WERI-Rb-1 (cell line): ENCODE results near the gene HYAL1.

ENCODE experiments used
- DNase-seq: peaks from one replicate; pipeline ENCODE4 v3.0.0-alpha.2; 2020
- H3K27ac ChIP-seq: fragments of 250-450 bp; sonication (Bioruptor Pico); 2 replicates; pipeline ENCODE4 v1.5.1; 2020; ENCODE audit warnings: mild to moderate bottlenecking, moderate library complexity
- H3K27me3 ChIP-seq: fragments of 250-450 bp; sonication (Bioruptor Pico); 2 replicates; pipeline ENCODE4 v1.5.1; 2021; ENCODE audit warnings: mild to moderate bottlenecking, low read depth, moderate library complexity; ENCODE audit not compliant: insufficient read depth, severe bottlenecking
- H3K36me3 ChIP-seq: fragments of 250-450 bp; sonication (Bioruptor Pico); 2 replicates; pipeline ENCODE4 v1.5.1; 2020; ENCODE audit warnings: mild to moderate bottlenecking, moderate library complexity
- H3K4me3 ChIP-seq: 2 replicates; pipeline ENCODE4 v1.5.1; 2011; ENCODE audit warnings: low read depth, mild to moderate bottlenecking, control low read depth, low read length
- H3K9me3 ChIP-seq: fragments of 250-450 bp; sonication (Bioruptor Pico); 2 replicates; pipeline ENCODE4 v1.5.1; 2021; ENCODE audit warnings: mild to moderate bottlenecking, moderate library complexity; ENCODE audit not compliant: severe bottlenecking
- CTCF ChIP-seq: IDR thresholded peaks from 2 replicates; pipeline ENCODE4 v1.5.1; 2011; ENCODE audit warnings: low read depth, mild to moderate bottlenecking, control low read depth, inconsistent platforms, low read length

Gene HYAL1

GRCh38 chr3:50267280-50267913 lies 36.0 kb downstream of the HYAL1 start:
- no peaks in the 10 kb centered on the region for H3K27me3 ChIP-seq
- peak; percentile 63 for DNase-seq
- peak overlapping the region; percentile 26 for H3K4me3 ChIP-seq
- no peaks in the 10 kb centered on the region; the same call in 1 of the 2 replicates for H3K36me3 ChIP-seq
- H3K27ac ChIP-seq, result peak overlapping the region; percentile 42
- TF ChIP-seq CTCF, result no peak
- no peaks in the 10 kb centered on the region for H3K9me3 ChIP-seq

DNA sequence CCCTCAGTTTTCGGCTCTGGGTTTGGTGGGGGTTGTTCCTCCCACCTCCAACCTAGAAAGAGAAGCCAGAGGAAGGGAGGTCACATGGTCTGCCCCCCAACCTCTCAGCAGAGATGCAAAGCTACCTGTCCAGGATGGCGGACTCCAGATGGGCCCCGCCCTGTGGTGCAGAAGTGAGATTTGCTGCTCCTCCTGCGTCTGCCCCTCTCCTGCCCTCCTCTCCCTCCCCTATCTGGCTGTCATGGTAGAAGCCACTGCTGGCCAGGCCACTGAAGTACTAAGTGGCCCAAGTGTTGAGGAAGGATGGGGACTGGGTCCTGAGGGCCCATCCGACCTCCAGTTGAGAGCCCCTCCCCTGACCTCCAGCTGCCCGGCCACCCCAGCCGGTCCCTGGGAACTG lies 36.5 kb downstream of the HYAL1 start:
- Histone ChIP-seq H3K27ac (peak overlapping the region; percentile 42), H3K9me3 (no peaks in the 10 kb centered on the region), H3K36me3 (no peaks in the 10 kb centered on the region; the same call in 1 of the 2 replicates), H3K4me3 (peak overlapping the region; percentile 26; the same call in 1 of the 2 replicates), H3K27me3 (no peaks in the 10 kb centered on the region)
- DNase-seq, result no peak
- TF ChIP-seq CTCF, result no peak

- DNase-seq, result no peak
- H3K27ac ChIP-seq, result no peak overlapping the region
- no peaks in the 10 kb centered on the region for H3K27me3 ChIP-seq
- H3K36me3 ChIP-seq, result no peaks in the 10 kb centered on the region; the same call in 1 of the 2 replicates
- no peaks in the 10 kb centered on the region for H3K9me3 ChIP-seq
- no peak overlapping the region for H3K4me3 ChIP-seq
- no peak for TF ChIP-seq CTCF
These were observed 37.4 kb downstream of the HYAL1 start for GRCh38 chr3:50266017-50266416.

DNA sequence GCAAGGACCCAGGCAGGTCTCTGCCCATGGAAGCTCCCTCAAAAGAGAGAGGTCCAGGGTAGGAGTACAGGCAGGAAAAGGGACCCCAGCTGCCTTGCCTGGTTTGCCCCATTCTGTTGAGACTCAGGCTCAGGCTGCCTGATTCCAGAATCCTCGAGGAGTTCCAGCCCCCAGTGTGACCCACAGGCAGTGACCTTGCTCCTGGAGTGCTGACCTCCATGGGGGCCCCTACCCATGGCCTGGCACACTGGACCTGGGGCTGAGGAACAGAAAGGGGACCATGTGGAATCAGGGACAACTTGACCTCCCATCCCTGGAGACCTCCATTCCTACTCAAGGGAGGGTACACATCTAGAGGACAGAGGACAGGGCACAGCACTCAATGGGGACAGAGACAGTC lies 37.8 kb downstream of the HYAL1 start:
- Histone ChIP-seq H3K4me3 (no peak overlapping the region), H3K36me3 (no peaks in the 10 kb centered on the region; the same call in 1 of the 2 replicates), H3K27me3 (no peaks in the 10 kb centered on the region), H3K9me3 (no peaks in the 10 kb centered on the region), H3K27ac (no peak overlapping the region)
- no peak for DNase-seq
- no peak for TF ChIP-seq CTCF

- H3K27me3 ChIP-seq, result no peaks in the 10 kb centered on the region
- TF ChIP-seq CTCF, result no peak
- H3K36me3 ChIP-seq, result peaks cover 3% of the 10 kb centered on the region
- no peaks in the 10 kb centered on the region for H3K9me3 ChIP-seq
- H3K4me3 ChIP-seq, result no peak overlapping the region
- H3K27ac ChIP-seq, result peak overlapping the region; percentile 43; the same call in 1 of the 2 replicates
- DNase-seq, result no peak
These were observed 38.3 kb downstream of the HYAL1 start for GRCh38 chr3:50264964-50265485.
